ENCODE measurements around the gene AADAC.
"Not testable (repeated sequence)": the region's sequence is repeated elsewhere in the genome, so short reads cannot be mapped to it uniquely, and the experiment has no call there.

Gene AADAC

DNA sequence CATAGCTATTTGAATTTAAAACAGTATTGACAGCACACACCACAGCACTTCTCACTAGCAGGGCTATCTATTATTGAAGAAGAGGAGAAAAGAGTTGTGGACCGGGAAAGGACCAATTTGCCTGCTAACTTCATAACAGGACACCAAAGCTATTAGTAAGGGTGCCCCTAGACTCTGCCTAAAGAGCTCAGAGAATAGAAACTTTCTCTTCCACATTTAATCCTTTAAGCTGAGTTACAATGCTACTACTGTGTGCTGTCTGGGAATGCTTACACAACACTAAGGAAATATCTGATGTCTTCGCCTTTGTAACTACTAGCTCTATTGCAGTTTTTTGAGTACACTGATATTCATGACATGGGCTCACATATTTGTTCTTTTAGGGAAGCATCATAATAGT is 13.5 kb upstream of the AADAC start:
- no peak for DNase-seq

DNA sequence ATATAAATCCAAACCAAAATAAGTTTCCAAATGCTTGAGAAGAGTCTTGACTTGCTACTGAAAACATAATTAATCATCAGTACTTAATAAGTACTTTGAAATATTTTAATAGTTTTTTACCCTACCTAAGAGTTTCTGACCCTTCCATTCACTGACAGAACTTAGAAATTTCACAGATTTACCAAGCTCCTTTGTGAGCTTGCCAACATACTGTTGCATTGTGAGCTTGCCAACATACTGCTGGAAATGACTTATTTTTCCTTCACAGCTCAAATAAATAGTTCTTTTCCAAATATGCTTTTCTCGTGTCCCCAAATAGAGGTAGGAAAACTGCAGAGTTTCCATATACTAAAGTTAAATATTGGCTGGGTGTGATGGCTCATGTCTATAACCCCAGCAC is 9.6 kb upstream of the AADAC start:
- DNase-seq = no peak

- no peak for DNase-seq
Observed at GRCh38 chr3:151806838-151807237, 7.1 kb upstream of the AADAC start.

GRCh38 chr3:151808926-151809325 is 5.0 kb upstream of the AADAC start:
- DNase-seq = not testable (repeated sequence)

- no peak for DNase-seq
Observed at GRCh38 chr3:151811474-151811873, 2.4 kb upstream of the AADAC start.

DNA sequence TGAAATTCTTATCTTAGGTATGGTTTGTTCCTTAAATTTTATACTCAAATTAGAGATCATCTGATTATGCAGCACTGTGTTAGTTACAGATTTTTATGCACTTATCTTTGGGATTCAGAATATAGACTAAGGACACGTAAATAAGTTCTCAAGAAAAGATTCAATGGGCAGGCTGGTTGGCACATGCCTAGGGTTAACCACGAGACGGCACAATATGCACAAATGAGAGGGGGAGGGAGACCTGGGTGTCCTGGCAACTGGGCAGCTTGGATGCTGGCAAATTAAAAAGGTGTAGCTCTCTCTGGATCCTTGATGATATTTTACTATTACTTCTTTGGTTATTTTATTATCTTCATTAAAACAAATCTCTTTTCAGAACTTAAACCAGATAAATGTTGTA is 672 bp downstream of the AADAC start:
- DNase-seq = no peak

DNA sequence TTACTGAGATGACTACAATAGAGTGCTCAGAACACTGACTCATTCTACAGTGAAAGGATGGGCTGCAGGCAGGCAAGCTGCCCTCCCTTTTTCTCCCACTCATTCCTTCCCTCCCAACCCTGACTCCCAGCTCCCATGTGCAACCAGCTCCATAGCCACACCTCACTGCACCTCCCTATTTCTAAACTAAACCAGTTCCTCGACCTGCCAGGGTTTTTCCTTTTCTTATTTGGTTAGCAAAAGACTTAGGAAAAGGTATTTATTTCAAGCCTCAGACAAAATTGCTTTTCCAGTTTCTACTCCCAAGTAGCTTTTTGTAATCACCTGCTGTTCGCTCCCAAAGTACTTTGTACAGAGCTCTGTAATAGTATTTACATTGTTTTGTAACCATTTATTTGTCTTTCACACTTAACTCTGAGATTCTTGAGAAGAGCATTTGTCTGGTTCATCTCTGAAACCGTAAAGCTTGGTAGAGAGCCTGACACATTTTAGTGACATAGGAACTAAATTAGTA is 2.2 kb downstream of the AADAC start:
- no peak for DNase-seq

DNA sequence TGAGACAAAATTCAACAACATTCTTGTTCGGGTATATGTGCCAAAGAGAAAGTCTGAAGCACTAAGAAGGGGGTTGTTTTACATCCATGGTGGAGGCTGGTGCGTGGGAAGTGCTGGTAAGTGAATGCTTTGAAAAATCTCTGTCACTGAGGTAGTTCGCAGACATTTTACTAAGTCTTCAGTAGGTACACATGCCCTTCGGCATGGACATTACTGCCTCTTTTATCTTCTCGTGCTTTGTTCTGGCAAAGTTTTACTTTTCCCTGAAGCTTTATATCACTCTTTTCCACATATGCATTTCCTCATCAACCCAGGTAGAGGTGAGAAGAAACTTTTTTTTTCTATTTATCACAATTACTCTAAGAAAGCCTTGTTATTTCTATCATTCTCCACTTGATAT is 3.6 kb downstream of the AADAC start:
- DNase-seq = no peak

GRCh38 chr3:151818361-151818760 is 4.4 kb downstream of the AADAC start:
- DNase-seq = no peak

DNA sequence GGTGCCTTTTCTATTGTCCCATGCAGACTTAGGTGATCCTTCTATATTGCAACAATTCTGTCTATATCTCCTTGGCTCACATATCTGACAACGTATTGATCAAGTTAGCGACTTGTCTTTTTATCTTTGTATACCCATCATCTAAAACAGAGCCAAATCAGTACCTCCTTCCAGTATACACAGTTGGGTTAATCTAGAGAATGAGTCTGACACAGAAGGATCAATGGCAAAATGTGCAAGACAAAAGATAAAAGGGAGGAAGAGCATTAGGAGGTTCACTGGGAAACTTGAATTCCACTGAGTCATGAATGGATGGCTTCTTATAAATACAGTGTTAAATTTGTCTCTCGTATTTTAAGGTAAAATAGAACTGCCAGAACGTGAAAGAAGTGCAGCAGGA is 6.0 kb downstream of the AADAC start:
- no peak for DNase-seq

- no peak for DNase-seq
Observed at GRCh38 chr3:151827816-151828215, 13.9 kb downstream of the AADAC start.

DNA sequence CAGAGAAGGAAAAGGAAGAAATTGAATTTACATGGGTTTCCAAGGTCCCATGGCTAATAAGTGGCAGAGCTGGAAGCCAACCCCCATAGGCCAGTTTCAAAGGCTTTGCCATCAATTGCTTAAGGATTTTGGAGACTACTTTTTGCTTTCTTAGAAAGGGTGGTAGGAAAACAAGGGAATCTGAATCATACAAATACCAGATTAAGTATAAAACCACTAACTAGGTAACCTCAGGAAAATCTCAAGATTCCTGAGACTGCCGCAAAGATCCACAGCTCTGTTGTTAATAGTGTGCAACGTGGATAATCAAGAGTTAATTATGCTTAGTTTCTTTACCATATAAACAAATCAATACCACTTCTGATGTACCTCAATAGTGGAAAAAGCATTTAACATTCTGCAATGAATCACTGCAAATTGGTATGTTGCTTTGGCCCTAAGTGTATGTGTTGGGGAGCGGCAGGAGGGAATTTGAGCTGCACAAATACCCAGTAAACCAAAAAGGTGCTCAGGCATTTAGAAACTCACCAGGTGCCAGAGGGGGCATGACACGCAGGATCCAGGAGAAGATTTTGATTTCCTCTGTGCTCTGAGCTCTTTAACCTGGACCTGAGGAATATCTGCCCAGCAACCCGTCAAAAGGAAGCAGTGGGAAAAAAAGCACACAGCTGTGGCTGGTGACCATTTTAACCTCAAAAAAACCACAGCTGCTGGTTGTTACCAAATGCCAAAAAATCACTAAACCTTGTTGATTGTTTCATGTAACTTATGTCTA is 22.0 kb downstream of the AADAC start:
- no peak for DNase-seq

DNA sequence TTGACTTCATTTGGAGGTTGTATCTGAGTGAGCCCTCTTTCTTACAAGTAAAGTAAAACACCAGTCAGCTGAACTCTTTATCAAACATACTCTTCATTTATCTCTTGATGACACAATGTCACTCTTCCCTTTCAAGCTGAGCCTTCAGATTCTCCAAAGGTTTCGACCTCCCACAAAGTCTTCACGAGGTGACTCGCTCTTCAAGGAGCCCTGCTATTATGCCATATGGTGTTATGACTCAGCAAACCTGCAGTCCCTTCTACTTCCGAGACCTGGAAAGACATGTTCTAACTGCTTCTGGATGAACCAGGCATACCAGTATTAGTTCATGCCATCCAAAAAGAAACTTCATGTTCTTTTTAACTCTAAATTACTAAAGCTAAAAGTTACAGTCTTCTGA is 23.1 kb downstream of the AADAC start:
- DNase-seq = no peak

DNA sequence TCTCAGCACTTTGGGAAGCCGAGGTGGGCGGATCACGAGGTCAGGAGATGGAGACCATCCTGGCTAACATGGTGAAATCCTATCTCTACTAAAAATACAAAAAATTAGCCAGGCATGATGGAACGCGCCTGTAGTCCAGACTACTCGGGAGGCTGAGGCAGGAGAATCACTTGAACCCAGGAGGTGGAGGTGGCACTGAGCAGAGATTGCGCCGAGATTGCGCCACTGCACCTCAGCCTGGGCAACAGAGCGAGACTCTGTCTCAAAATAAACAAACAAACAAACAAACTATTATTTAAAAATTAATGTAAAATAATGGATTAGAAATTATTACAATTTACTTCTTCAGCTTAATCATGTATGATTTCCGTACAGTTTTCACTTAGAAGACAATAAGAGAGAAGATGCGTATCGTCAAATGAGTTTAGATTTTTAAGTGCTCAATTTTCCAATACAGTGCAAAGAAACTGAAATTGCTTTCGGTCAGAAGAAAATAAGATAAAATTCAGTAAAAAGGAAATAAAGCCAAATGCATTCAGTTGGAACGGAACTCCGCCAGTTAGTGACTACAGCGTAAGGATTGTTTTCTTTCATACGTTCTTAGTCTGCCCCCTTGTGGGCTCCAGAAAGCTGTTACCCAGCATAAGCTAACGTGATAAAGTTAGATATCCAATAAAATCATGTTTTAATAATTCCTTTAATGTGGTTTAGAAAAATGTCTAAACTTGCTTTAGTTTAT is 24.8 kb downstream of the AADAC start:
- no peak for DNase-seq

DNA sequence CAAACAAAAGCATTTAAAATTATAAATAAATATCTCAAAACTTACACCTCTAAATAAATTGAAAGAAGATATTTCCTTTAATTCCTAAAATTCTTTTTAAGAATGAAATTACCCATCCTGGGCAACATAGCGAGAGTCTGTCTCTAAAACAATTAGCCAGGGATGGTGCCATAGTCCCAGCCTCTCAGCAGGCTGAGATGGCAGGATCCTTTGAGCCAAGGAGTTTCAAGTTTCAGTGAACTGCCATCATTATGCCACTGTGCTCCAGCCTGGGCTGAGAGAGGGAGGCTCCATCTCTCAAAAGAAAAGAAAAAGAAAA is 25.4 kb downstream of the AADAC start:
- DNase-seq = no peak

- DNase-seq = no peak
Observed at GRCh38 chr3:151841801-151842200, 27.9 kb downstream of the AADAC start.

GRCh38 chr3:151843275-151843674 is 29.4 kb downstream of the AADAC start:
- DNase-seq = no peak

GRCh38 chr3:151845306-151845905 is 31.5 kb downstream of the AADAC start:
- no peak for DNase-seq

DNA sequence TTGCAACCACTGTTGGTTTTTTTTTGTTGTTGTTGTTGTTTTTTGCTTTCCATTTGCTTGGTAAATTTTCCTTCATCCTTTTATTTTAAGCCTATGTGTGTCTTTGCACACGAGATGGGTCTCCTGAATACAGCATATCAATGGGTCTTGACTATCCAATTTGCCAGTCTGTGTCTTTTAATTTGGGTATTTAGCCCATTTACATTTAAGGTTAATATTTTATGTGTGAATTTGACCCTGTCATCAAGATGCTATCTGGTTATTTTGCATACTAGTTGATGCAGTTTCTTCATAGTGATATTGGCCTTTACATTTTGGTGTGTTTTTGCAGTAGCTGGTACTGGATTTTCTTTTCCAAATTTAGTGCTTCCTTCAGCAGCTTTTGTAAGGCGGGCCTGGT is 36.1 kb downstream of the AADAC start:
- DNase-seq = not testable (repeated sequence)

- no peak for DNase-seq
Observed at GRCh38 chr3:151852074-151852811, 38.3 kb downstream of the AADAC start.

DNA sequence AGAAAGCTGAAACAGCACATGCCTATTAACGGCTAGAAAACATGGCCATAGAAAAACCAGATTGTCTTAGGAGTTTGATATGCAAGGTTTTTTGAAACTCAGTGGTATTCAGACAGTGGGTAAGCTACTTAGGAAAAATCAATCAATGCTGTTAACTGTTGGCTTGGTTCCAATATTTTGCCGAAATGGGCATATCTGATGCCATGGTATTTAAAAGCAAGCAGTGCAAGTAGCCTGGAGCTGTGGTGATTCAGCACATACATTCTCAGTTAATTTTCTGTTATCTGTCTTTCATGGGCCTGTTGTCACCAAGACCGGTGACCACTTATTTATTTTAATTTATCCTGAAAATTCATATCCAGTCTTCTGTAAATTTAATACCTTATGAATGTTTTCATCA is 42.2 kb downstream of the AADAC start:
- DNase-seq = no peak

DNA sequence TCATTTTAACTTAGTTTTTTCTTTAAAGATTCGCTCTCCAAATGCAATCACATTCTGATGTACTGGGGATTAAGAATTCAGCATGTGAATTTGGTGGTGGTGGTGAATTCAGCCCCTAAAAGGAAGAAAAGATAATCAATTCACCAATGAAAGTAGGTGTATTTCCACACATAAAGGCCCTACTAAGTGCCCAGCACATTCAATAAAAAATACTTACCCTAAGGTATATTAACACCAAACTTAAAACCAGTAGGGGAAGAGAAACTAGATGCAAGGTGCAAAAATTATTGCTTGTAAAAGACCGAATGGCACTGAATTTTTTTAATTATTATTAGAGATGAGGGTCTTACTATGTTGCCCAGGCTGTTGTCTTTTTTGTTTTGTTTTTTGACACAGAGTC is 42.7 kb downstream of the AADAC start:
- DNase-seq = no peak

- DNase-seq = no peak
Observed at GRCh38 chr3:151859233-151859673, 45.3 kb downstream of the AADAC start.
